Mammary epithelial cell (primary cell): ENCODE data around the gene PARP1.

Experiments used
- CTCF ChIP-seq, 2 donors: IDR thresholded peaks in 1 of 2; conservative IDR thresholded peaks in 1 of 2; 2 replicates each; pipeline ENCODE4 v1.5.1; 2011 to 2012; ENCODE audit warnings: inconsistent platforms in 2 of 2, low read length in 2 of 2, mild to moderate bottlenecking in 2 of 2, control low read depth in 1 of 2, low read depth in 1 of 2; ENCODE audit not compliant: insufficient read depth in 1 of 2; ENCODE audit errors: extremely low read depth in 1 of 2
- EZH2 ChIP-seq: IDR thresholded peaks from 2 replicates; pipeline ENCODE4 v1.6.1; 2012; ENCODE audit warnings: low read length, inconsistent platforms, borderline replicate concordance

GRCh38 chr1:226400519-226401354 lies 7.2 kb downstream of the PARP1 start:
- TF ChIP-seq CTCF (conservative IDR thresholded peaks at IDR 0.05 in 1 of 2, IDR thresholded peaks at IDR 0.05 in 1 of 2; ENCODE audit: extremely low read depth in 1 of 2, insufficient read depth in 1 of 2, low read depth in 1 of 2, low read length in 2 of 2) (no peak), EZH2 (no peak)
